Stimulated activated CD8-positive, alpha-beta memory T cell treated with anti-CD3 and anti-CD28 coated beads, Interleukin-4, amount 100 ng/mL, for 24 hours (primary cell): ENCODE measurements around the gene SNAPC4.

Experiments used
- DNase-seq: peaks from one replicate; pipeline ENCODE4 v3.0.0-alpha.2; 2020; ENCODE audit warnings: low read depth

Gene SNAPC4

GRCh38 chr9:136392538-136393449, 7.2 kb downstream of the SNAPC4 start:
- no peak for DNase-seq

- DNase-seq: no peak
These were observed 8.0 kb downstream of the SNAPC4 start for GRCh38 chr9:136391737-136392537.

- no peak for DNase-seq
These were observed 10.6 kb downstream of the SNAPC4 start for GRCh38 chr9:136389396-136389795.

- no peak for DNase-seq
These were observed 12.8 kb downstream of the SNAPC4 start for GRCh38 chr9:136387217-136387616.

GRCh38 chr9:136386018-136386417, 14.0 kb downstream of the SNAPC4 start:
- DNase-seq: no peak

- no peak for DNase-seq
These were observed 15.0 kb downstream of the SNAPC4 start for GRCh38 chr9:136385015-136385414.

GRCh38 chr9:136383436-136383835, 16.5 kb downstream of the SNAPC4 start:
- no peak for DNase-seq

GRCh38 chr9:136381966-136382513, 17.9 kb downstream of the SNAPC4 start:
- no peak for DNase-seq

GRCh38 chr9:136381311-136381710, 18.7 kb downstream of the SNAPC4 start:
- DNase-seq: no peak

- DNase-seq: no peak
These were observed 19.6 kb downstream of the SNAPC4 start for GRCh38 chr9:136380381-136380780.

GRCh38 chr9:136379891-136380290, 20.1 kb downstream of the SNAPC4 start:
- no peak for DNase-seq

- no peak for DNase-seq
These were observed 20.6 kb downstream of the SNAPC4 start for GRCh38 chr9:136379401-136379800.

- no peak for DNase-seq
These were observed 21.0 kb downstream of the SNAPC4 start for GRCh38 chr9:136379003-136379287.

- DNase-seq: no peak
These were observed 21.6 kb downstream of the SNAPC4 start for GRCh38 chr9:136378170-136379002.

GRCh38 chr9:136377341-136378169, 22.4 kb downstream of the SNAPC4 start:
- no peak for DNase-seq

GRCh38 chr9:136376457-136376856, 23.5 kb downstream of the SNAPC4 start:
- DNase-seq: no peak

GRCh38 chr9:136375096-136375495, 24.9 kb downstream of the SNAPC4 start:
- DNase-seq: no peak

- no peak for DNase-seq
These were observed 25.8 kb downstream of the SNAPC4 start for GRCh38 chr9:136374183-136374575.

- no peak for DNase-seq
These were observed 26.4 kb downstream of the SNAPC4 start, which contains the start of gene CARD9 for GRCh38 chr9:136373300-136374182. CARD9 (minus strand) TSS chr9:136373669; CDS start chr9:136372078, 1,591 bp downstream.
